Heart left ventricle (tissue), 13 donors: Measurements from ENCODE around the gene LSM4.

ENCODE experiments used
- POLR2A ChIP-seq, 2 donors: fragments of 450-650 bp; IDR thresholded peaks; one replicate each; pipeline ENCODE4 v1.6.1; 2017; ENCODE audit warnings: antibody characterized with exemption in 2 of 2, mild to moderate bottlenecking in 2 of 2, moderate library complexity in 2 of 2
- TF ChIP-seq, protein P1 (sequence below), 12 donors: fragments of 200-600 bp; sonication (generic) in 4 of 12; IDR thresholded peaks; one replicate each; pipeline versions ENCODE4 v1.5.0 to v1.8.0; 2018 to 2022; ENCODE audit warnings: antibody characterized with exemption in 12 of 12, mild to moderate bottlenecking in 5 of 12
- donor health status: ischemic (EF 13 %, LVEDD 7.1; RV severe dilation, severe dysfunction).
- donor health status: DM: no; HTN: yes; CAD: no.
- donor health status: DM: no; HTN: no; CAD: no.
- donor health status: ischemic (EF 25% LVEDD 6.9; RV normal size, moderate dysfunction).
- donor health status: ischemic (EF 25% LVEDD 5.7; RV mildly dilated, moderate dysfunction).
- donor health status: ischemic (EF 35%, LVEDD 5.7; RV mildly dilated, moderate dysfunction).
- donor health status: nonischemic (EF 11% LVEDD 7.7; RV severe dilation, severe dysfunction).
- donor health status: DM: yes; HTN: yes; CAD: no.
- donor health status: PGD.
- donor health status: ischemic (EF 29% LVEDD 5.4; RV normal size, mild dysfunction).
- donor health status: nonischemic (EF 23%, LVEDD 6.1; RV moderate dilation, normal function).

- TF ChIP-seq, protein P1, sequence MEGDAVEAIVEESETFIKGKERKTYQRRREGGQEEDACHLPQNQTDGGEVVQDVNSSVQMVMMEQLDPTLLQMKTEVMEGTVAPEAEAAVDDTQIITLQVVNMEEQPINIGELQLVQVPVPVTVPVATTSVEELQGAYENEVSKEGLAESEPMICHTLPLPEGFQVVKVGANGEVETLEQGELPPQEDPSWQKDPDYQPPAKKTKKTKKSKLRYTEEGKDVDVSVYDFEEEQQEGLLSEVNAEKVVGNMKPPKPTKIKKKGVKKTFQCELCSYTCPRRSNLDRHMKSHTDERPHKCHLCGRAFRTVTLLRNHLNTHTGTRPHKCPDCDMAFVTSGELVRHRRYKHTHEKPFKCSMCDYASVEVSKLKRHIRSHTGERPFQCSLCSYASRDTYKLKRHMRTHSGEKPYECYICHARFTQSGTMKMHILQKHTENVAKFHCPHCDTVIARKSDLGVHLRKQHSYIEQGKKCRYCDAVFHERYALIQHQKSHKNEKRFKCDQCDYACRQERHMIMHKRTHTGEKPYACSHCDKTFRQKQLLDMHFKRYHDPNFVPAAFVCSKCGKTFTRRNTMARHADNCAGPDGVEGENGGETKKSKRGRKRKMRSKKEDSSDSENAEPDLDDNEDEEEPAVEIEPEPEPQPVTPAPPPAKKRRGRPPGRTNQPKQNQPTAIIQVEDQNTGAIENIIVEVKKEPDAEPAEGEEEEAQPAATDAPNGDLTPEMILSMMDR (IDR thresholded peaks at IDR 0.05): no peak
- no peak for TF ChIP-seq POLR2A (IDR thresholded peaks at IDR 0.05)
Observed at GRCh38 chr19:18368504-18369222, 45.8 kb upstream of the LSM4 start.
